Measurements from ENCODE around the gene CDC16.

Gene CDC16

GRCh38 chr13:114268344-114269280 is 33.9 kb downstream of the CDC16 start:
- H3K27ac ChIP-seq (ENCODE audit: insufficient read depth in 1 of 2, low read depth in 1 of 2, low read length in 2 of 2, poor library complexity in 1 of 2, severe bottlenecking in 2 of 2) = no peak overlapping the region
- CTCF ChIA-PET = interaction anchor here (0.8 to 1.0 kb wide), 2 partner anchors 9 to 11 kb away, joined by 3 read pairs; no protein-coding TSS in a partner anchor
- H3K4me3 ChIP-seq (ENCODE audit: control insufficient read depth in 1 of 7, extremely low read depth in 1 of 7, insufficient read depth in 4 of 7, low read depth in 2 of 7, low read length in 6 of 7) = no peak overlapping the region
- no peaks in the 10 kb centered on the region for H3K27me3 ChIP-seq (replicated peaks in 2 of 5; ENCODE audit: control insufficient read depth in 4 of 5, insufficient read depth in 5 of 5, low read length in 4 of 5)
- H3K4me1 ChIP-seq (ENCODE audit: control extremely low read depth in 1 of 4, control insufficient read depth in 4 of 4, insufficient read depth in 4 of 4, low read length in 3 of 4) = peaks cover 0 to 4% (median 3%) of the 10 kb centered on the region in 4 experiments
- no peak for DNase-seq
- POLR2A ChIA-PET = no interaction called here
- peaks cover 28 to 78% (median 50%) of the 10 kb centered on the region in 4 experiments for H3K36me3 ChIP-seq (ENCODE audit: control insufficient read depth in 4 of 4, insufficient read depth in 4 of 4, low read length in 3 of 4)
- 100% methylated on average over 2 of the region's 6 CpGs for WGBS (ENCODE audit: insufficient coverage)
- H3K9me3 ChIP-seq (ENCODE audit: control extremely low read depth in 1 of 5, control insufficient read depth in 4 of 5, insufficient read depth in 2 of 5, low read depth in 1 of 5, low read length in 4 of 5) = peaks cover 0 to 3% (median 0%) of the 10 kb centered on the region in 5 experiments

- WGBS (ENCODE audit: insufficient coverage) = 100% methylated on average over 2 of the region's 4 CpGs
- ChIA-PET POLR2A (no interaction called here), CTCF (interaction anchor here (1.0 kb wide), 1 partner anchor 11 kb away, joined by 3 read pairs; no protein-coding TSS in a partner anchor)
- Histone ChIP-seq H3K36me3 (ENCODE audit: control insufficient read depth in 4 of 4, insufficient read depth in 4 of 4, low read length in 3 of 4) (peaks cover 28 to 81% (median 51%) of the 10 kb centered on the region in 4 experiments), H3K4me1 (ENCODE audit: control extremely low read depth in 1 of 4, control insufficient read depth in 4 of 4, insufficient read depth in 4 of 4, low read length in 3 of 4) (no peaks in the 10 kb centered on the region), H3K9me3 (ENCODE audit: control extremely low read depth in 1 of 5, control insufficient read depth in 4 of 5, insufficient read depth in 2 of 5, low read depth in 1 of 5, low read length in 4 of 5) (peaks cover 0 to 3% (median 0%) of the 10 kb centered on the region in 5 experiments), H3K27ac (ENCODE audit: insufficient read depth in 1 of 2, low read depth in 1 of 2, low read length in 2 of 2, poor library complexity in 1 of 2, severe bottlenecking in 2 of 2) (no peak overlapping the region), H3K4me3 (ENCODE audit: control insufficient read depth in 1 of 7, extremely low read depth in 1 of 7, insufficient read depth in 4 of 7, low read depth in 2 of 7, low read length in 6 of 7) (no peak overlapping the region), H3K27me3 (replicated peaks in 2 of 5; ENCODE audit: control insufficient read depth in 4 of 5, insufficient read depth in 5 of 5, low read length in 4 of 5) (no peaks in the 10 kb centered on the region)
- no peak for DNase-seq
Measured at GRCh38 chr13:114269281-114269770, 34.6 kb downstream of the CDC16 start.

- Histone ChIP-seq H3K27me3 (replicated peaks in 2 of 5; ENCODE audit: control insufficient read depth in 4 of 5, insufficient read depth in 5 of 5, low read length in 4 of 5) (no peaks in the 10 kb centered on the region), H3K9me3 (ENCODE audit: control extremely low read depth in 1 of 5, control insufficient read depth in 4 of 5, insufficient read depth in 2 of 5, low read depth in 1 of 5, low read length in 4 of 5) (peaks cover 0 to 3% (median 0%) of the 10 kb centered on the region in 5 experiments), H3K4me3 (ENCODE audit: control insufficient read depth in 1 of 7, extremely low read depth in 1 of 7, insufficient read depth in 4 of 7, low read depth in 2 of 7, low read length in 6 of 7) (no peak overlapping the region), H3K4me1 (ENCODE audit: control extremely low read depth in 1 of 4, control insufficient read depth in 4 of 4, insufficient read depth in 4 of 4, low read length in 3 of 4) (peaks cover 0 to 15% (median 5%) of the 10 kb centered on the region in 4 experiments), H3K36me3 (ENCODE audit: control insufficient read depth in 4 of 4, insufficient read depth in 4 of 4, low read length in 3 of 4) (peaks cover 20 to 58% (median 38%) of the 10 kb centered on the region in 4 experiments), H3K27ac (ENCODE audit: insufficient read depth in 1 of 2, low read depth in 1 of 2, low read length in 2 of 2, poor library complexity in 1 of 2, severe bottlenecking in 2 of 2) (no peak overlapping the region)
- 100% methylated on average over 2 of the region's 2 CpGs for WGBS (ENCODE audit: insufficient coverage)
- ChIA-PET POLR2A (no interaction called here), CTCF (no interaction called here)
- no peak for DNase-seq
Measured at GRCh38 chr13:114272977-114273376, 38.3 kb downstream of the CDC16 start.

GRCh38 chr13:114275304-114275703 is 40.6 kb downstream of the CDC16 start:
- ChIA-PET POLR2A (no interaction called here), CTCF (no interaction called here)
- DNase-seq = peak; percentile 39 to 72 (median 71)
- H3K27me3 ChIP-seq (replicated peaks in 2 of 5; ENCODE audit: control insufficient read depth in 4 of 5, insufficient read depth in 5 of 5, low read length in 4 of 5) = no peaks in the 10 kb centered on the region
- H3K4me3 ChIP-seq (ENCODE audit: control insufficient read depth in 1 of 7, extremely low read depth in 1 of 7, insufficient read depth in 4 of 7, low read depth in 2 of 7, low read length in 6 of 7) = peak overlapping the region in 1 of 7 experiments; percentile 27
- peaks cover 10 to 43% (median 19%) of the 10 kb centered on the region in 4 experiments for H3K36me3 ChIP-seq (ENCODE audit: control insufficient read depth in 4 of 4, insufficient read depth in 4 of 4, low read length in 3 of 4)
- H3K4me1 ChIP-seq (ENCODE audit: control extremely low read depth in 1 of 4, control insufficient read depth in 4 of 4, insufficient read depth in 4 of 4, low read length in 3 of 4) = peaks cover 0 to 21% (median 11%) of the 10 kb centered on the region in 4 experiments
- H3K27ac ChIP-seq (ENCODE audit: insufficient read depth in 1 of 2, low read depth in 1 of 2, low read length in 2 of 2, poor library complexity in 1 of 2, severe bottlenecking in 2 of 2) = no peak overlapping the region
- 50% methylated on average over 2 of the region's 7 CpGs for WGBS (ENCODE audit: insufficient coverage)
- no peaks in the 10 kb centered on the region for H3K9me3 ChIP-seq (ENCODE audit: control extremely low read depth in 1 of 5, control insufficient read depth in 4 of 5, insufficient read depth in 2 of 5, low read depth in 1 of 5, low read length in 4 of 5)

GRCh38 chr13:114279146-114279545 is 44.4 kb downstream of the CDC16 start:
- H3K36me3 ChIP-seq (ENCODE audit: control insufficient read depth in 4 of 4, insufficient read depth in 4 of 4, low read length in 3 of 4) = peaks cover 0 to 32% (median 4%) of the 10 kb centered on the region in 4 experiments
- peak overlapping the region in 1 of 2 experiments; percentile 95 for H3K27ac ChIP-seq (ENCODE audit: insufficient read depth in 1 of 2, low read depth in 1 of 2, low read length in 2 of 2, poor library complexity in 1 of 2, severe bottlenecking in 2 of 2)
- H3K27me3 ChIP-seq (replicated peaks in 2 of 5; ENCODE audit: control insufficient read depth in 4 of 5, insufficient read depth in 5 of 5, low read length in 4 of 5) = no peaks in the 10 kb centered on the region
- no peaks in the 10 kb centered on the region for H3K9me3 ChIP-seq (ENCODE audit: control extremely low read depth in 1 of 5, control insufficient read depth in 4 of 5, insufficient read depth in 2 of 5, low read depth in 1 of 5, low read length in 4 of 5)
- peaks cover 5 to 41% (median 32%) of the 10 kb centered on the region in 4 experiments for H3K4me1 ChIP-seq (ENCODE audit: control extremely low read depth in 1 of 4, control insufficient read depth in 4 of 4, insufficient read depth in 4 of 4, low read length in 3 of 4)
- WGBS (ENCODE audit: insufficient coverage) = 94% methylated on average over 2 of the region's 4 CpGs
- ChIA-PET CTCF (interaction anchor here (0.9 kb wide), 1 partner anchor 42 kb away, joined by 3 read pairs; no protein-coding TSS in a partner anchor), POLR2A (interaction anchor here (0.7 kb wide), 1 partner anchor 174 kb away, joined by 5 read pairs; no protein-coding TSS in a partner anchor)
- no peak for DNase-seq
- H3K4me3 ChIP-seq (ENCODE audit: control insufficient read depth in 1 of 7, extremely low read depth in 1 of 7, insufficient read depth in 4 of 7, low read depth in 2 of 7, low read length in 6 of 7) = no peak overlapping the region

- Histone ChIP-seq H3K36me3 (ENCODE audit: control insufficient read depth in 4 of 4, insufficient read depth in 4 of 4, low read length in 3 of 4) (peaks cover 2 to 32% (median 8%) of the 10 kb centered on the region in 4 experiments), H3K27me3 (replicated peaks in 2 of 5; ENCODE audit: control insufficient read depth in 4 of 5, insufficient read depth in 5 of 5, low read length in 4 of 5) (no peaks in the 10 kb centered on the region), H3K27ac (ENCODE audit: insufficient read depth in 1 of 2, low read depth in 1 of 2, low read length in 2 of 2, poor library complexity in 1 of 2, severe bottlenecking in 2 of 2) (peak overlapping the region in 1 of 2 experiments; percentile 95), H3K4me3 (ENCODE audit: control insufficient read depth in 1 of 7, extremely low read depth in 1 of 7, insufficient read depth in 4 of 7, low read depth in 2 of 7, low read length in 6 of 7) (peak overlapping the region in 2 of 7 experiments; percentile 19 to 23), H3K9me3 (ENCODE audit: control extremely low read depth in 1 of 5, control insufficient read depth in 4 of 5, insufficient read depth in 2 of 5, low read depth in 1 of 5, low read length in 4 of 5) (no peaks in the 10 kb centered on the region), H3K4me1 (ENCODE audit: control extremely low read depth in 1 of 4, control insufficient read depth in 4 of 4, insufficient read depth in 4 of 4, low read length in 3 of 4) (peaks cover 5 to 38% (median 32%) of the 10 kb centered on the region in 4 experiments)
- DNase-seq = no peak
- 92% methylated on average over 2 of the region's 2 CpGs for WGBS (ENCODE audit: insufficient coverage)
- POLR2A ChIA-PET = no interaction called here
- CTCF ChIA-PET = interaction anchor here (0.9 kb wide), 1 partner anchor 42 kb away, joined by 3 read pairs; no protein-coding TSS in a partner anchor
Measured at GRCh38 chr13:114279758-114280355, 45.2 kb downstream of the CDC16 start.

Measured in common myeloid progenitor, CD34-positive (primary cell).